Prostate gland (tissue), 2 donors: Measurements from ENCODE around the gene FHIP2A. TPM values are rescaled to one million over a fixed set of nuclear protein-coding genes. Genes with fewer than 3 reads are reported as not detected.

Source experiments
- DNase-seq: peaks from one replicate; pipeline ENCODE4 v3.0.0-alpha.2; 2019; ENCODE audit warnings: low spot score
- H3K27ac ChIP-seq, 2 donors: fragments of 200-600 bp; sonication (generic); 2 replicates each; pipeline ENCODE4 v1.5.1; 2017 to 2019
- H3K27me3 ChIP-seq: fragments of 200-600 bp; sonication (generic); replicated peaks from 2 replicates; pipeline ENCODE4 v1.5.1; 2019; ENCODE audit not compliant: insufficient read depth
- H3K36me3 ChIP-seq, 2 donors: fragments of 200-600 bp; sonication (generic); 1 replicate in 1 of 2; 2 replicates in 1 of 2; pipeline versions ENCODE4 v1.5.1 to v1.8.1; 2017 to 2019
- H3K4me1 ChIP-seq: fragments of 200-600 bp; sonication (generic); replicated peaks from 2 replicates; pipeline ENCODE4 v1.5.1; 2019
- H3K4me3 ChIP-seq, 2 donors: fragments of 200-600 bp; sonication (generic); 2 replicates each; pipeline ENCODE4 v1.5.1; 2017 to 2019
- H3K9me3 ChIP-seq: fragments of 200-600 bp; sonication (generic); 2 replicates; pipeline ENCODE4 v1.5.1; 2017
- CTCF ChIP-seq, 4 experiments: fragments of 200-600 bp in 2 of 4; fragments of 450-650 bp in 2 of 4; sonication (generic) in 2 of 4; IDR thresholded peaks; 1 replicate in 3 of 4; 2 replicates in 1 of 4; pipeline ENCODE4 v1.5.1; 2016 to 2019; ENCODE audit warnings: antibody characterized with exemption in 4 of 4, mild to moderate bottlenecking in 2 of 4, moderate library complexity in 2 of 4
- POLR2A ChIP-seq: fragments of 450-650 bp; IDR thresholded peaks from one replicate; pipeline ENCODE4 v1.6.1; 2016; ENCODE audit warnings: antibody characterized with exemption, mild to moderate bottlenecking
- POLR2AphosphoS5 ChIP-seq: sonication (generic); formaldehyde crosslinking; IDR thresholded peaks from one replicate; pipeline ENCODE4 v1.6.1; 2017; ENCODE audit warnings: antibody characterized with exemption
- WGBS: methylation state at CpG from one replicate; pipeline ENCODE4 v1.1.5; 2018; 5-methylcytosine and 5-hydroxymethylcytosine counted together
- intact Hi-C: fragments of 100-400 bp; cut with DNase I; formaldehyde crosslinking; loops from one replicate; pipeline ENCODE4 v1.14.2; 2022
- total RNA-seq, 2 donors: library from RNA; depleted of rRNA; stranded (reverse); fragments of >200 nt; gene quantifications; one replicate each; pipeline ENCODE4 v1.1.0, GENCODE V29; 2016

Gene FHIP2A
- total RNA-seq, 2 donors from 2014 or later: 22.1 to 41.0 TPM

- H3K9me3 ChIP-seq: no peaks in the 10 kb centered on the region
- no peak for DNase-seq
- H3K27ac ChIP-seq: no peak overlapping the region
- H3K36me3 ChIP-seq: no peaks in the 10 kb centered on the region
- intact Hi-C loops: loop anchor here (10.0 kb wide), 1 partner anchor 487 kb away; no protein-coding TSS in a partner anchor
- TF ChIP-seq CTCF (IDR thresholded peaks at IDR 0.05) (no peak), POLR2AphosphoS5 (no peak), POLR2A (no peak)
- no peaks in the 10 kb centered on the region for H3K27me3 ChIP-seq
- H3K4me3 ChIP-seq: no peak overlapping the region
- 94% methylated on average over 3 of the region's 3 CpGs for WGBS
- H3K4me1 ChIP-seq: no peaks in the 10 kb centered on the region
Observed at GRCh38 chr10:114791768-114792167, 29.8 kb upstream of the FHIP2A start.

GRCh38 chr10:114795039-114795438 lies 26.5 kb upstream of the FHIP2A start:
- Histone ChIP-seq H3K9me3 (no peaks in the 10 kb centered on the region), H3K36me3 (no peaks in the 10 kb centered on the region), H3K4me3 (no peak overlapping the region), H3K27me3 (no peaks in the 10 kb centered on the region), H3K27ac (no peak overlapping the region), H3K4me1 (no peaks in the 10 kb centered on the region)
- 84% methylated on average over 3 of the region's 3 CpGs for WGBS
- TF ChIP-seq POLR2AphosphoS5: no peak
- no peak for TF ChIP-seq CTCF (IDR thresholded peaks at IDR 0.05)
- TF ChIP-seq POLR2A: no peak
- intact Hi-C loops: loop anchor here (10.0 kb wide), 1 partner anchor 490 kb away; no protein-coding TSS in a partner anchor
- no peak for DNase-seq

- no peak overlapping the region for H3K27ac ChIP-seq
- intact Hi-C loops: no loop called here
- WGBS: 93% methylated on average over 1 of the region's 1 CpG
- DNase-seq: no peak
- no peaks in the 10 kb centered on the region for H3K9me3 ChIP-seq
- no peak overlapping the region for H3K4me3 ChIP-seq
- no peaks in the 10 kb centered on the region for H3K36me3 ChIP-seq
- TF ChIP-seq POLR2AphosphoS5 (no peak), POLR2A (no peak), CTCF (IDR thresholded peaks at IDR 0.05) (no peak)
- no peaks in the 10 kb centered on the region for H3K27me3 ChIP-seq
- H3K4me1 ChIP-seq: no peaks in the 10 kb centered on the region
Observed at GRCh38 chr10:114800361-114800760, 21.2 kb upstream of the FHIP2A start.

- no peak for DNase-seq
- H3K4me1 ChIP-seq: no peaks in the 10 kb centered on the region
- no peaks in the 10 kb centered on the region for H3K36me3 ChIP-seq
- intact Hi-C loops: no loop called here
- no peaks in the 10 kb centered on the region for H3K9me3 ChIP-seq
- H3K4me3 ChIP-seq: no peak overlapping the region
- 48% methylated on average over 5 of the region's 5 CpGs for WGBS
- no peak overlapping the region for H3K27ac ChIP-seq
- H3K27me3 ChIP-seq: no peaks in the 10 kb centered on the region
- no peak for TF ChIP-seq POLR2AphosphoS5
- no peak for TF ChIP-seq CTCF (IDR thresholded peaks at IDR 0.05)
- TF ChIP-seq POLR2A: no peak
Observed at GRCh38 chr10:114801411-114801813, 20.2 kb upstream of the FHIP2A start.

GRCh38 chr10:114802177-114802576 lies 19.4 kb upstream of the FHIP2A start:
- intact Hi-C loops: no loop called here
- Histone ChIP-seq H3K9me3 (no peaks in the 10 kb centered on the region), H3K4me1 (no peaks in the 10 kb centered on the region), H3K27ac (no peak overlapping the region), H3K4me3 (no peak overlapping the region), H3K36me3 (no peaks in the 10 kb centered on the region), H3K27me3 (no peaks in the 10 kb centered on the region)
- TF ChIP-seq POLR2A (no peak), CTCF (IDR thresholded peaks at IDR 0.05) (no peak), POLR2AphosphoS5 (no peak)
- 97% methylated on average over 3 of the region's 3 CpGs for WGBS
- no peak for DNase-seq
